NCI-H524 (cell line): ENCODE measurements around the gene SH3TC1.

Source experiments
- DNase-seq, 2 experiments: peaks; one replicate each; lab custom pipeline; 2025; lab: John Stamatoyannopoulos, UW

The SH3TC1 gene

GRCh38 chr4:8180310-8181093, 18.6 kb upstream of the SH3TC1 start:
- DNase-seq, result no peak

- DNase-seq, result no peak
These were observed 18.0 kb upstream of the SH3TC1 start for GRCh38 chr4:8181119-8181518.

GRCh38 chr4:8181844-8182243, 17.2 kb upstream of the SH3TC1 start:
- DNase-seq, result no peak

GRCh38 chr4:8182294-8182693, 16.8 kb upstream of the SH3TC1 start:
- DNase-seq, result no peak

GRCh38 chr4:8182858-8183725, 16.0 kb upstream of the SH3TC1 start:
- DNase-seq, result no peak

- no peak for DNase-seq
These were observed 15.0 kb upstream of the SH3TC1 start for GRCh38 chr4:8184061-8184460.

GRCh38 chr4:8185295-8185694, 13.8 kb upstream of the SH3TC1 start:
- DNase-seq, result no peak

- DNase-seq, result no peak
These were observed 13.2 kb upstream of the SH3TC1 start for GRCh38 chr4:8185930-8186329.

GRCh38 chr4:8188085-8188484, 11.0 kb upstream of the SH3TC1 start:
- peak in 1 of 2 experiments; percentile 56 for DNase-seq

GRCh38 chr4:8188743-8189550, 10.1 kb upstream of the SH3TC1 start:
- DNase-seq, result peak; percentile 93 to 99

- DNase-seq, result peak; percentile 28 to 66
These were observed 9.3 kb upstream of the SH3TC1 start for GRCh38 chr4:8189551-8190466.

- no peak for DNase-seq
These were observed 7.8 kb upstream of the SH3TC1 start for GRCh38 chr4:8191136-8191747.

- DNase-seq, result peak; percentile 38 to 72
These were observed 6.0 kb upstream of the SH3TC1 start for GRCh38 chr4:8192748-8193738.

GRCh38 chr4:8194306-8195242, 4.5 kb upstream of the SH3TC1 start:
- no peak for DNase-seq

- DNase-seq, result no peak
These were observed 3.7 kb upstream of the SH3TC1 start for GRCh38 chr4:8195431-8195830.

- DNase-seq, result no peak
These were observed 3.1 kb upstream of the SH3TC1 start for GRCh38 chr4:8195841-8196458.

GRCh38 chr4:8197521-8197920, 1.6 kb upstream of the SH3TC1 start:
- DNase-seq, result no peak
